ENCODE results near the gene PTH2. TPM values are rescaled to one million over a fixed set of nuclear protein-coding genes. Genes with fewer than 3 reads are reported as not detected.

PTH2 gene
- total RNA-seq, 4 donors from 2014 or later = not detected

- WGBS = 1% methylated on average over 11 of the region's 11 CpGs
- H3K4me3 ChIP-seq = peak overlapping the region; percentile 78
- H3K27me3 ChIP-seq = peaks cover 46% of the 10 kb centered on the region
Measured at GRCh38 chr19:49442354-49442753, 19.1 kb upstream of the PTH2 start.

GRCh38 chr19:49441960-49442350 lies 18.7 kb upstream of the PTH2 start:
- Histone ChIP-seq H3K27me3 (peaks cover 50% of the 10 kb centered on the region), H3K27ac (peak overlapping the region; percentile 70), H3K4me3 (peak overlapping the region; percentile 78), H3K36me3 (peaks cover 6% of the 10 kb centered on the region), H3K9me3 (no peaks in the 10 kb centered on the region), H3K4me1 (peaks cover 32% of the 10 kb centered on the region)
- TF ChIP-seq POLR2AphosphoS5 (IDR thresholded peaks at IDR 0.05) (no peak), CTCF (IDR thresholded peaks at IDR 0.05) (no peak), POLR2A (IDR thresholded peaks at IDR 0.05) (no peak), EP300 (IDR thresholded peaks at IDR 0.05) (no peak)
- DNase-seq (ENCODE audit: low spot score in 2 of 2) = no peak
- WGBS = 11% methylated on average over 14 of the region's 14 CpGs

More at GRCh38 chr19:49442354-49442753, 19.1 kb upstream of the PTH2 start:
- Histone ChIP-seq H3K36me3 (peaks cover 10% of the 10 kb centered on the region), H3K9me3 (no peaks in the 10 kb centered on the region), H3K4me1 (peaks cover 32% of the 10 kb centered on the region), H3K27ac (peak overlapping the region; percentile 70)
- peak; percentile 86 to 89 for DNase-seq (ENCODE audit: low spot score in 2 of 2)
- TF ChIP-seq POLR2AphosphoS5 (IDR thresholded peaks at IDR 0.05) (no peak), POLR2A (IDR thresholded peaks at IDR 0.05) (no peak), CTCF (IDR thresholded peaks at IDR 0.05) (no peak), EP300 (IDR thresholded peaks at IDR 0.05) (no peak)

- 4% methylated on average over 28 of the region's 56 CpGs for WGBS
Measured at GRCh38 chr19:49441210-49441959, 18.1 kb upstream of the PTH2 start, which contains the start of gene SLC17A7. Gene SLC17A7 (minus strand): TSS chr19:49441527. CDS start chr19:49441379, 148 bp downstream.

DNA sequence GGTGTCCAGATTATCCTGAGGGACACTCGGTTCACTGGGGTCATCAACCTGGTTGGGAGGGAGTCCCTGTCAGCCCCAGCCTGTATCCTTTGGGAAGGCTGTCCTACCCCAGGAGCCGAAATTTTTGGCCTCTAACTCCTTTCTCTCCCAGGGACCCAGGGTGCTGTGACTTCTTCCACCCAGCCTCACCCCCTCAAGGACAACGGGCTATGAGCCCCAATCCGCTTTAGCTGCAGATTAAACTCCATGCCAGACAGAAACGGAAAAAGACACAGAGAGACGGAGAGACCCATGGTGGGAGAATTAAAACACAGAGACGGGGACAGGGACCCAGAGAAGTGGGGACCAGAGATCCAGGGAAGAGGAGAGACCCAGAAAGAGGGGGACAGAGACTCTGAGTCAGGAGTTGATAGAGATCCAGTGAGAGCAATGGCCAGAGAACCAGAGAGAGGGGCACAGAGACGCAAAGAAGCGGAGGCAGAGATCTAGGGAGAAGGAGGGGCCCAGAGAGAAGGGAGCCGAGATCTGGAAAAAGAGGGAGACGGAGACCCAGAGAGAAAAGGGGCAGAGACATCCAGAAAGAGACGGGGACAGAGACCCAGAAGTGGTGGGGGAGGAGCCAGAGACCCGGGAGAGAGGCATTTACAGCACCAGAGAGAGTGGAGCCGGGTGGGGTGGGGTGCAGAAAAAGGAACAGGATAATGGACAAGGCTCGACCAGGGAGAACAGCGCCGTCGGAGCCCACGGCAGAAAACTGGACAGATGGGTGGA lies 17.4 kb upstream of the PTH2 start:
- H3K27me3 ChIP-seq = peaks cover 64% of the 10 kb centered on the region
- peak in 1 of 2 donors; percentile 75 for DNase-seq (ENCODE audit: low spot score in 2 of 2)
- 18% methylated on average over 19 of the region's 19 CpGs for WGBS
- no peaks in the 10 kb centered on the region for H3K36me3 ChIP-seq
- no peak for TF ChIP-seq CTCF (IDR thresholded peaks at IDR 0.05)
- no peak for TF ChIP-seq POLR2AphosphoS5 (IDR thresholded peaks at IDR 0.05)
- TF ChIP-seq EP300 (IDR thresholded peaks at IDR 0.05) = no peak
- TF ChIP-seq POLR2A (IDR thresholded peaks at IDR 0.05) = no peak
- H3K27ac ChIP-seq = no peak overlapping the region
- H3K4me3 ChIP-seq = peak overlapping the region; percentile 78
- H3K9me3 ChIP-seq = no peaks in the 10 kb centered on the region
- peaks cover 35% of the 10 kb centered on the region for H3K4me1 ChIP-seq

More at GRCh38 chr19:49441210-49441959, 18.1 kb upstream of the PTH2 start, which contains the start of gene SLC17A7:
- H3K27me3 ChIP-seq = peaks cover 56% of the 10 kb centered on the region
- H3K4me1 ChIP-seq = peaks cover 34% of the 10 kb centered on the region
- H3K9me3 ChIP-seq = no peaks in the 10 kb centered on the region
- H3K27ac ChIP-seq = peak within 1 kb of the TSS; percentile 70
- DNase-seq (ENCODE audit: low spot score in 2 of 2) = peak; percentile 89
- TF ChIP-seq POLR2A (IDR thresholded peaks at IDR 0.05) (no peak), EP300 (IDR thresholded peaks at IDR 0.05) (no peak), CTCF (IDR thresholded peaks at IDR 0.05) (no peak), POLR2AphosphoS5 (IDR thresholded peaks at IDR 0.05) (no peak)
- H3K36me3 ChIP-seq = peaks cover 2% of the 10 kb centered on the region
- peak within 1 kb of the TSS; percentile 78 for H3K4me3 ChIP-seq

DNA sequence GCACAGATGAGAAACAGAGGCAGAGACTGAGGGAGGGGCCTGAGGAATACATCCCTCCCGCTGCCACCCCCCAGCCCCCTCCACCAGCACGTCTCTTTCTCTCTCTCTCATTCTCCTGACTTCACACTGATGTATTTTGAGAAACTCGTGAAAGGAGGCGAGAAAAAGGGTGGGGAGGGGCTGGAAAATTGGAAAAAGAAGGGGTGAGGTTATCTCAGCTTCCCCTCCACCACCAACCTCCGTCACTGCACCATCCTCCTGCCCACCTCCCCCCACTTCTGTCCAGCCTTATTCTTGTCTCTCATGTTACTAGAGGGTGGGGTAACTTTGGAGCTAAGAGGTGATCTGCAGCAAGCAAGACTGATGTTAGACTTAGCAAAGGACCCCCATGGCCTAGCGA lies 16.6 kb upstream of the PTH2 start:
- 43% methylated on average over 6 of the region's 6 CpGs for WGBS
- peaks cover 71% of the 10 kb centered on the region for H3K27me3 ChIP-seq
- H3K4me3 ChIP-seq = no peak overlapping the region
- no peaks in the 10 kb centered on the region for H3K9me3 ChIP-seq
- no peak for DNase-seq (ENCODE audit: low spot score in 2 of 2)
- H3K36me3 ChIP-seq = no peaks in the 10 kb centered on the region
- no peak overlapping the region for H3K27ac ChIP-seq
- peaks cover 35% of the 10 kb centered on the region for H3K4me1 ChIP-seq
- TF ChIP-seq EP300 (IDR thresholded peaks at IDR 0.05) (no peak), POLR2AphosphoS5 (IDR thresholded peaks at IDR 0.05) (no peak), CTCF (IDR thresholded peaks at IDR 0.05) (no peak), POLR2A (IDR thresholded peaks at IDR 0.05) (no peak)

Measured in suprapubic skin (tissue), 4 donors.